Measurements from ENCODE around the gene SH3BP5.
"Not testable (repeated sequence)": the region's sequence is repeated elsewhere in the genome, so short reads cannot be mapped to it uniquely, and the experiment has no call there.

DNA sequence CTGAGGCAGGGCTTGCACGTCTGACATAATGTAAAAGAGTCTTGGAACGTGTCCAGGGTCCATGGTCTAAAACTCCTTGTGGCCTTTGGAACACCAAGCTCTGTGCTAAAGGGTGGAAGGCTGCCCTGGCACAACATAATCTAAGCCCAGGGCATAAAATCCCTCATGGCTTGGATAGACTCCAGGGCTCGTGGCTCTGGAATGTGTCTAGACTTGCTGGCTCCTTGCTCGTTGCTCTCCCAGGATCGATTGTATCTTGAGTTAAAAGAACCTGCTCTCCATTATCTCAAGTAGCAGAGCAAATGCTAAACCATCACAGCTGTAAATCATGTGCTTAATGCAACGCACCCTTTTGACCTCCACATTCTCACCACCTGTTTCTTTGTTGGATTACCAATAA is 31.7 kb upstream of the SH3BP5 start:
- TF ChIP-seq, protein P1, sequence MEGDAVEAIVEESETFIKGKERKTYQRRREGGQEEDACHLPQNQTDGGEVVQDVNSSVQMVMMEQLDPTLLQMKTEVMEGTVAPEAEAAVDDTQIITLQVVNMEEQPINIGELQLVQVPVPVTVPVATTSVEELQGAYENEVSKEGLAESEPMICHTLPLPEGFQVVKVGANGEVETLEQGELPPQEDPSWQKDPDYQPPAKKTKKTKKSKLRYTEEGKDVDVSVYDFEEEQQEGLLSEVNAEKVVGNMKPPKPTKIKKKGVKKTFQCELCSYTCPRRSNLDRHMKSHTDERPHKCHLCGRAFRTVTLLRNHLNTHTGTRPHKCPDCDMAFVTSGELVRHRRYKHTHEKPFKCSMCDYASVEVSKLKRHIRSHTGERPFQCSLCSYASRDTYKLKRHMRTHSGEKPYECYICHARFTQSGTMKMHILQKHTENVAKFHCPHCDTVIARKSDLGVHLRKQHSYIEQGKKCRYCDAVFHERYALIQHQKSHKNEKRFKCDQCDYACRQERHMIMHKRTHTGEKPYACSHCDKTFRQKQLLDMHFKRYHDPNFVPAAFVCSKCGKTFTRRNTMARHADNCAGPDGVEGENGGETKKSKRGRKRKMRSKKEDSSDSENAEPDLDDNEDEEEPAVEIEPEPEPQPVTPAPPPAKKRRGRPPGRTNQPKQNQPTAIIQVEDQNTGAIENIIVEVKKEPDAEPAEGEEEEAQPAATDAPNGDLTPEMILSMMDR (IDR thresholded peaks at IDR 0.05): not testable (repeated sequence)
- TF ChIP-seq EZH2 (IDR thresholded peaks at IDR 0.05; ENCODE audit: borderline replicate concordance, insufficient read depth, low read depth, low read length, poor library complexity, severe bottlenecking): not testable (repeated sequence)

Measured in B cell (primary cell).